GM12872 (cell line): ENCODE data around the gene RHBDD3.

Experiments used
- TF ChIP-seq, protein P1 (sequence below): IDR thresholded peaks from 3 replicates; pipeline ENCODE4 v1.5.1; 2011; ENCODE audit warnings: low read depth, mild to moderate bottlenecking, low read length, moderate library complexity; ENCODE audit not compliant: insufficient read depth

Gene RHBDD3

DNA sequence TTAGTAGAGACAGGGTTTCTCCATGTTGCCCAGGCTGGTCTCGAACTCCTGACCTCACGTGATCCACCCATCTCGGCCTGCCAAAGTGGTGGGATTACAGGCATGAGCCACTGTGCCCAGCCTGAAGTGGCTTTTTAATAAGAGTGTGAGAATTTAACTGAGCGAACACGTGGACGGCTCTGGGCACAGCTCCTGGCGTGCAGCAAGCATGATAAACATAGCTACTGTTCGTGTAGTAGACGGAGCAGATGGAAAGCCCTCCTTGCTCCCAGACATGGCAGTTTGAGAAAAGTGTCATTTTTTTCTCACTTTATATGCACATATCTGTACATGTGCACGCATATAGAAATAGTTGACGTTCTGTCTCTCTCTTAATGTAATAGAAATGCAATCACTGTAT, 55.0 kb downstream of the RHBDD3 start:
- TF ChIP-seq, protein P1, sequence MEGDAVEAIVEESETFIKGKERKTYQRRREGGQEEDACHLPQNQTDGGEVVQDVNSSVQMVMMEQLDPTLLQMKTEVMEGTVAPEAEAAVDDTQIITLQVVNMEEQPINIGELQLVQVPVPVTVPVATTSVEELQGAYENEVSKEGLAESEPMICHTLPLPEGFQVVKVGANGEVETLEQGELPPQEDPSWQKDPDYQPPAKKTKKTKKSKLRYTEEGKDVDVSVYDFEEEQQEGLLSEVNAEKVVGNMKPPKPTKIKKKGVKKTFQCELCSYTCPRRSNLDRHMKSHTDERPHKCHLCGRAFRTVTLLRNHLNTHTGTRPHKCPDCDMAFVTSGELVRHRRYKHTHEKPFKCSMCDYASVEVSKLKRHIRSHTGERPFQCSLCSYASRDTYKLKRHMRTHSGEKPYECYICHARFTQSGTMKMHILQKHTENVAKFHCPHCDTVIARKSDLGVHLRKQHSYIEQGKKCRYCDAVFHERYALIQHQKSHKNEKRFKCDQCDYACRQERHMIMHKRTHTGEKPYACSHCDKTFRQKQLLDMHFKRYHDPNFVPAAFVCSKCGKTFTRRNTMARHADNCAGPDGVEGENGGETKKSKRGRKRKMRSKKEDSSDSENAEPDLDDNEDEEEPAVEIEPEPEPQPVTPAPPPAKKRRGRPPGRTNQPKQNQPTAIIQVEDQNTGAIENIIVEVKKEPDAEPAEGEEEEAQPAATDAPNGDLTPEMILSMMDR = no peak

DNA sequence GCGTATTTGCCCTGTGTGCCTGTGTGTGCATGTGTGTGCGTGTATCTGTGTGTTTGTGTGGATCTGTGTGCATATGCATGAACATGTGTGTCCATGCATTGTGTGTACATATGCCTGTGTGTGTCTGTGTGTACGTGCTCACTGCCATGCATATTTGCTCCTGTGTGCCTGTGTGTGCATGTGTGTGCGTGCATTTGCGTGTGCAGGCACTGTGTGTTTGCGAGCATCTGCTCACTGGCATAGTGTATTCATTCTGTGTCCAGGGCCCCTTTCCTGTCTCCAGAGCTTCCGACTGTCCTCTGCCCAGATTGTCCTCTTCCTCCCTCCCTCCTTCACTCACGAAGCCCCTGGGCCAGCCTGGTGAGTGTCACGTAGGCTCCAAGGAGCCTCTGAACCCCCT, 56.3 kb downstream of the RHBDD3 start:
- TF ChIP-seq, protein P1 = no peak

DNA sequence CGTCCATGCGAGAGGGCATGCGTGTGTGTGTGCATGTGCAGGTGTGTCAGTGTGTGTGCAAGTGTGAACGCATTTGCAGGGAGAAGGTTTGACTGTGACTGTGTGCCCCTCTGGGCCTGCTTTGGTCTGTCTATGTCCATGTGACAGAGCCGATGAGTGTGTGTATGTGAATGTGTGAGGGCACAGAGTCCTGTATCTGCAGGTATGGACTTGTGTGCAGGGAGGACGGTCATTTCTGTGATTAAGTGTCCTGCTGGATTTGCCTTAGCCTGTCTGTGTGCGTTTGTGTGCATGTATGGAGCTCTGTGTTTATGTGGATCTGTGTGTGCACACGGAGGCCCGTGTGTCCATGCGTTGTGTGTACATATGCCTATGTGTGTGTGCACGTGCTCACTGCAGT, 56.7 kb downstream of the RHBDD3 start:
- TF ChIP-seq, protein P1 = no peak
